HepG2 (cell line): ENCODE measurements around the gene GRB7. TPM values are rescaled to one million over a fixed set of nuclear protein-coding genes. Genes with fewer than 3 reads are reported as not detected.

Experiments used
- CSRNP1 ChIP-seq: sonication (generic); formaldehyde crosslinking; IDR thresholded peaks from 2 replicates; pipeline ENCODE4 v1.8.1; 2023; ENCODE audit warnings: mild to moderate bottlenecking, missing genetic modification reagents
- NCOA2 ChIP-seq: sonication (generic); formaldehyde crosslinking; IDR thresholded peaks from 2 replicates; pipeline ENCODE4 v1.8.0; 2022; ENCODE audit warnings: inconsistent platforms
- NFE2 ChIP-seq: sonication (generic); formaldehyde crosslinking; IDR thresholded peaks from 2 replicates; pipeline ENCODE4 v1.4.0; 2020; ENCODE audit warnings: missing genetic modification reagents
- TFDP2 ChIP-seq: sonication (generic); formaldehyde crosslinking; IDR thresholded peaks from 2 replicates; pipeline ENCODE4 v1.4.0; 2020; ENCODE audit warnings: missing genetic modification reagents
- ZBTB40 ChIP-seq, 2 experiments: fragments of 450-650 bp in 1 of 2; sonication (generic) in 1 of 2; formaldehyde crosslinking in 1 of 2; IDR thresholded peaks; 2 replicates each; pipeline versions ENCODE4 v1.6.1 to v1.8.0; 2016 to 2022; ENCODE audit warnings: antibody characterized with exemption in 1 of 2, mild to moderate bottlenecking in 1 of 2, missing genetic modification reagents in 1 of 2
- ZNF318 ChIP-seq: sonication (generic); formaldehyde crosslinking; IDR thresholded peaks from 2 replicates; pipeline ENCODE4 v1.4.0; 2020; ENCODE audit warnings: mild to moderate bottlenecking, missing genetic modification reagents
- polyA plus RNA-seq, 8 experiments: library from polyadenylated mRNA; depleted of rRNA in 3 of 8; stranded (reverse) in 7 of 8; unstranded in 1 of 8; fragments of >200 nt; fragmentation: Illumina TruSeq in 4 of 8; extraction: Trizol in 4 of 8; gene quantifications; 2 replicates each; pipeline versions ENCODE4 v1.2.1 to v1.2.3, GENCODE V29; 2011 to 2016; ENCODE audit warnings: low read depth in 4 of 8, missing spikeins in 1 of 8, mixed read lengths in 1 of 8; ENCODE audit not compliant: insufficient read depth in 1 of 8
- total RNA-seq, 5 experiments: library from RNA; depleted of rRNA; stranded (reverse); fragments of >200 nt; fragmentation: Illumina TruSeq; extraction: Trizol; gene quantifications; 2 replicates each; pipeline ENCODE4 v1.2.3, GENCODE V29; 2016; ENCODE audit warnings: low read depth in 1 of 5

Gene GRB7
- total and polyA plus RNA-seq, 2 of the 13 experiments (the other 11 are each of a cell fraction or from before 2014, with no cell fraction given): 60.2 to 77.7 TPM

- TF ChIP-seq CSRNP1: 0 out of 2 replicates have a peak, but pooled peaks have one; percentile 17
- peak; percentile 77 for TF ChIP-seq NCOA2 (CRISPR knock-in tag)
- no peak for TF ChIP-seq NFE2 (CRISPR knock-in tag)
- no peak for TF ChIP-seq ZBTB40 (IDR thresholded peaks at IDR 0.05)
- TF ChIP-seq ZBTB40 (CRISPR knock-in tag; IDR thresholded peaks at IDR 0.05): peak; percentile 44; the same call in 1 of the 2 replicates
- peak; percentile 78 for TF ChIP-seq TFDP2 (CRISPR knock-in tag)
- no peak for TF ChIP-seq ZNF318 (CRISPR knock-in tag)
Measured at GRCh38 chr17:39738983-39739884, 1.5 kb downstream of the GRB7 start (continued).
